OCI-LY1 (cell line): ENCODE data around the gene GNB5.

Source experiments
- H2AFZ ChIP-seq: fragments of 200-600 bp; sonication (generic), shearing (Covaris generic); 2 replicates; pipeline ENCODE4 v1.6.0; 2014; ENCODE audit warnings: antibody characterized with exemption, mild to moderate bottlenecking, low read length
- H3F3A ChIP-seq: fragments of 200-600 bp; sonication (generic), shearing (Covaris generic); 2 replicates; pipeline ENCODE4 v1.6.0; 2014; ENCODE audit warnings: mild to moderate bottlenecking, antibody characterized with exemption, low read length, moderate library complexity; ENCODE audit not compliant: insufficient read depth
- H3K27ac ChIP-seq: fragments of 200-600 bp; sonication (generic); 2 replicates; pipeline ENCODE4 v1.5.1; 2014; ENCODE audit warnings: low read length, mixed run types, mild to moderate bottlenecking, low read depth; ENCODE audit not compliant: poor library complexity, severe bottlenecking
- H3K27me3 ChIP-seq: fragments of 200-600 bp; sonication (generic); 2 replicates; pipeline ENCODE4 v1.6.0; 2014; ENCODE audit warnings: antibody characterized with exemption, mild to moderate bottlenecking, low read length, moderate library complexity; ENCODE audit not compliant: insufficient read depth
- H3K36me3 ChIP-seq: fragments of 200-600 bp; sonication (generic); 2 replicates; pipeline ENCODE4 v1.6.1; 2014; ENCODE audit warnings: mild to moderate bottlenecking, antibody characterized with exemption, low read length, moderate library complexity, mixed read lengths; ENCODE audit not compliant: insufficient read depth
- H3K4me1 ChIP-seq: fragments of 200-600 bp; sonication (generic); 2 replicates; pipeline ENCODE4 v1.5.1; 2014; ENCODE audit warnings: mild to moderate bottlenecking, low read length, moderate library complexity; ENCODE audit not compliant: insufficient read depth, severe bottlenecking
- H3K4me2 ChIP-seq: fragments of 200-600 bp; sonication (generic), shearing (Covaris generic); 2 replicates; pipeline ENCODE4 v1.6.1; 2014; ENCODE audit warnings: low read length
- H3K4me3 ChIP-seq: fragments of 200-600 bp; sonication (generic); 2 replicates; pipeline ENCODE4 v1.5.1; 2014; ENCODE audit warnings: low read length, low read depth, mild to moderate bottlenecking, mixed read lengths; ENCODE audit not compliant: poor library complexity, severe bottlenecking
- H3K79me2 ChIP-seq: fragments of 200-600 bp; shearing (Covaris generic); 2 replicates; pipeline ENCODE4 v1.6.1; 2016; ENCODE audit warnings: mixed run types, low read length, mixed read lengths; ENCODE audit not compliant: insufficient read depth
- H3K9ac ChIP-seq: fragments of 200-600 bp; sonication (generic), shearing (Covaris generic); 2 replicates; pipeline ENCODE4 v1.6.1; 2014; ENCODE audit warnings: mild to moderate bottlenecking, low read length, mixed read lengths
- H3K9me2 ChIP-seq: fragments of 200-600 bp; sonication (generic), shearing (Covaris generic); 2 replicates; pipeline ENCODE4 v1.6.1; 2014; ENCODE audit warnings: low read depth, mild to moderate bottlenecking, low read length, mixed read lengths
- H3K9me3 ChIP-seq: fragments of 200-600 bp; shearing (Covaris generic); 2 replicates; pipeline ENCODE4 v1.6.1; 2014; ENCODE audit warnings: low read length, mixed read lengths
- H4K20me1 ChIP-seq: fragments of 200-600 bp; sonication (generic), shearing (Covaris generic); 2 replicates; pipeline ENCODE4 v1.6.0; 2016; ENCODE audit warnings: mild to moderate bottlenecking, low read length; ENCODE audit not compliant: insufficient read depth
- EZH2 ChIP-seq: fragments of 200-600 bp; sonication (generic), shearing (Covaris generic); IDR thresholded peaks from 2 replicates; pipeline ENCODE4 v1.8.0; 2017; ENCODE audit warnings: borderline replicate concordance, mixed run types, mild to moderate bottlenecking, antibody characterized with exemption, low read length, moderate library complexity, mixed read lengths
- TF ChIP-seq, protein P1 (sequence below): fragments of 200-600 bp; sonication (generic), shearing (Covaris generic); IDR thresholded peaks from 2 replicates; pipeline ENCODE4 v1.5.1; 2017; ENCODE audit warnings: mild to moderate bottlenecking, antibody characterized with exemption, low read length, moderate library complexity, mixed read lengths

GNB5 gene

GRCh38 chr15:52069559-52069958 is 121.6 kb downstream of the GNB5 start:
- Histone ChIP-seq H3K4me3 (no peak overlapping the region), H2AFZ (no peak overlapping the region), H3K9ac (no peak overlapping the region), H3K4me1 (no peaks in the 10 kb centered on the region), H3K9me3 (no peaks in the 10 kb centered on the region), H3K36me3 (peaks cover 5% of the 10 kb centered on the region), H3F3A (no peaks in the 10 kb centered on the region; the same call in 1 of the 2 replicates), H3K79me2 (no peaks in the 10 kb centered on the region), H4K20me1 (no peaks in the 10 kb centered on the region), H3K9me2 (no peaks in the 10 kb centered on the region), H3K4me2 (no peak overlapping the region), H3K27ac (no peak overlapping the region), H3K27me3 (no peaks in the 10 kb centered on the region)
- TF ChIP-seq, protein P1, sequence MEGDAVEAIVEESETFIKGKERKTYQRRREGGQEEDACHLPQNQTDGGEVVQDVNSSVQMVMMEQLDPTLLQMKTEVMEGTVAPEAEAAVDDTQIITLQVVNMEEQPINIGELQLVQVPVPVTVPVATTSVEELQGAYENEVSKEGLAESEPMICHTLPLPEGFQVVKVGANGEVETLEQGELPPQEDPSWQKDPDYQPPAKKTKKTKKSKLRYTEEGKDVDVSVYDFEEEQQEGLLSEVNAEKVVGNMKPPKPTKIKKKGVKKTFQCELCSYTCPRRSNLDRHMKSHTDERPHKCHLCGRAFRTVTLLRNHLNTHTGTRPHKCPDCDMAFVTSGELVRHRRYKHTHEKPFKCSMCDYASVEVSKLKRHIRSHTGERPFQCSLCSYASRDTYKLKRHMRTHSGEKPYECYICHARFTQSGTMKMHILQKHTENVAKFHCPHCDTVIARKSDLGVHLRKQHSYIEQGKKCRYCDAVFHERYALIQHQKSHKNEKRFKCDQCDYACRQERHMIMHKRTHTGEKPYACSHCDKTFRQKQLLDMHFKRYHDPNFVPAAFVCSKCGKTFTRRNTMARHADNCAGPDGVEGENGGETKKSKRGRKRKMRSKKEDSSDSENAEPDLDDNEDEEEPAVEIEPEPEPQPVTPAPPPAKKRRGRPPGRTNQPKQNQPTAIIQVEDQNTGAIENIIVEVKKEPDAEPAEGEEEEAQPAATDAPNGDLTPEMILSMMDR, result no peak
- TF ChIP-seq EZH2, result no peak

DNA sequence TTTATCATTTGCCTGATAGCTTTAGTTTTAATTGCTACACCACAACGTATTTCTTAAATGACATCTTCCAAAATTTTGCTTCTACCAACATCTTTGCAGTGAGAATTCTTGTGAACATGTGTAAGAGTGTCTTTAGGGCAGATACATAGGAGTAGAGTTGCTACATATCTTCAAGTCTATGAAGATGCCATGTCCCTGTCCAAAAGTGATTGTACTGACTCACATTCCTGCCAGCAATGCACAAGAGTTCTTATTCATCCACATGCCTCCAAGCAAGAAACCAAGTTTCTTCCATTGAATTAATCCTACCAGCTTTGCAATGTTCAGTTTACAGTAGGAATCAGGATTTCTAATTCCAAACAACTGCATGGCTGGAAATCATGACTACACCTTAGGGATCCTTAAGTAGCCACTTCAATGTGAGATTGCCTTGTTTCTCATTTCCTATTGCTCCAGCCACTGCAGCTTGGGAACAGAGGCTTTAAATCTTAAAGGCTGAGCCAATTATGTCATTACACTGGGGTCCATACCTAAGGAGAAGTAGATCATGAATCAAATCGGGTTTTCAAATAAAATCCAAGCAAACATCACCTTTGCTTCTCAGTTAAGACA is 123.1 kb downstream of the GNB5 start:
- Histone ChIP-seq H4K20me1 (no peaks in the 10 kb centered on the region), H3F3A (no peaks in the 10 kb centered on the region; the same call in 1 of the 2 replicates), H3K4me1 (no peaks in the 10 kb centered on the region), H3K9me3 (no peaks in the 10 kb centered on the region), H3K36me3 (peaks cover 13% of the 10 kb centered on the region), H3K9ac (no peak overlapping the region), H3K27ac (no peak overlapping the region), H3K27me3 (no peaks in the 10 kb centered on the region), H3K79me2 (no peaks in the 10 kb centered on the region), H3K4me3 (no peak overlapping the region), H3K9me2 (no peaks in the 10 kb centered on the region), H2AFZ (no peak overlapping the region), H3K4me2 (no peak overlapping the region)
- TF ChIP-seq, protein P1, result no peak
- TF ChIP-seq EZH2, result no peak

DNA sequence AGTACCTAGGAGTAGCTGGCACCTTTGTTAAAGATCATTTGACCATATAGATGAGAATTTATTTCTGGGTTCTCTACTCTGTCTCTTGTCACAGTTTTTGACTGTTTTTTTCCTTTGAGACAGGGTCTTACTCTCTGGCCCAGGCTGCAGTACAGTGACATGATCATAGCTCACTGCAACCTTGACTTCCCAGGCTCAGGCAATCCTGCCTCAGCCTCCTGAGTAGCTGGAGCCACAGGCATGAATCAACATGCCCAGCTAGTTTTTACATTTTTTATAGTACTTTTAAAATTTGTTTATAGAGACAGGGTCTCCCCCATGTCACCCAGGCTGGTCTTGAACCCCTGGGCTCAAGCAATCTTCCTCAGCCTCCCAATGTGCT is 123.7 kb downstream of the GNB5 start:
- H3K4me3 ChIP-seq, result no peak overlapping the region
- no peak overlapping the region for H2AFZ ChIP-seq
- no peaks in the 10 kb centered on the region for H3K9me3 ChIP-seq
- TF ChIP-seq, protein P1, result no peak
- TF ChIP-seq EZH2, result no peak
- no peaks in the 10 kb centered on the region for H3K79me2 ChIP-seq
- no peaks in the 10 kb centered on the region; the same call in 1 of the 2 replicates for H3F3A ChIP-seq
- H3K9ac ChIP-seq, result no peak overlapping the region
- peaks cover 19% of the 10 kb centered on the region for H3K36me3 ChIP-seq
- no peaks in the 10 kb centered on the region for H4K20me1 ChIP-seq
- no peaks in the 10 kb centered on the region for H3K9me2 ChIP-seq
- H3K27me3 ChIP-seq, result no peaks in the 10 kb centered on the region
- no peak overlapping the region for H3K27ac ChIP-seq
- H3K4me1 ChIP-seq, result no peaks in the 10 kb centered on the region
- no peak overlapping the region for H3K4me2 ChIP-seq
